HepG2 (cell line): ENCODE results near the gene SLC7A6OS. TPM values are rescaled to one million over a fixed set of nuclear protein-coding genes. Genes with fewer than 3 reads are reported as not detected.

Experiments
- CBFB ChIP-seq: sonication (generic); formaldehyde crosslinking; IDR thresholded peaks from 2 replicates; pipeline ENCODE4 v1.4.0; 2020; ENCODE audit warnings: missing genetic modification reagents
- CENPBD1 ChIP-seq: sonication (generic); formaldehyde crosslinking; IDR thresholded peaks from 2 replicates; pipeline ENCODE4 v1.8.0; 2022; ENCODE audit warnings: missing genetic modification reagents, low read depth, mild to moderate bottlenecking, borderline replicate concordance
- ETV5 ChIP-seq: IDR thresholded peaks from 2 replicates; pipeline ENCODE4 v1.6.1; 2018; ENCODE audit warnings: missing biosample characterization, missing genetic modification reagents, inconsistent platforms, borderline replicate concordance
- FOXK1 ChIP-seq: sonication (generic); formaldehyde crosslinking; IDR thresholded peaks from 2 replicates; pipeline ENCODE4 v1.4.0; 2020; ENCODE audit warnings: low read depth, missing genetic modification reagents, borderline replicate concordance
- FOXM1 ChIP-seq: sonication (generic); formaldehyde crosslinking; IDR thresholded peaks from 2 replicates; pipeline ENCODE4 v1.5.0; 2020; ENCODE audit warnings: missing genetic modification reagents
- MAFF ChIP-seq: IDR thresholded peaks from 2 replicates; pipeline ENCODE4 v1.6.1; 2011; ENCODE audit warnings: low read depth, low read length, improper control_type of control experiment
- NFE2 ChIP-seq: sonication (generic); formaldehyde crosslinking; IDR thresholded peaks from 2 replicates; pipeline ENCODE4 v1.4.0; 2020; ENCODE audit warnings: missing genetic modification reagents
- PHF21A ChIP-seq: sonication (generic); formaldehyde crosslinking; IDR thresholded peaks from 2 replicates; pipeline ENCODE4 v1.5.0; 2020; ENCODE audit warnings: mild to moderate bottlenecking, missing genetic modification reagents
- POLR2G ChIP-seq: fragments of 200-400 bp; formaldehyde crosslinking; IDR thresholded peaks from 2 replicates; pipeline ENCODE4 v1.6.1; 2018; ENCODE audit warnings: mild to moderate bottlenecking, low read depth, low read length, moderate library complexity
- PPARG ChIP-seq: conservative IDR thresholded peaks from 2 replicates; pipeline ENCODE4 v1.6.1; 2016; ENCODE audit warnings: missing biosample characterization, missing genetic modification reagents
- PRDM10 ChIP-seq: sonication (generic); formaldehyde crosslinking; IDR thresholded peaks from 2 replicates; pipeline ENCODE4 v1.4.0; 2020; ENCODE audit warnings: low read depth, missing genetic modification reagents
- PRMT3 ChIP-seq: sonication (generic); formaldehyde crosslinking; IDR thresholded peaks from 2 replicates; pipeline ENCODE4 v1.8.1; 2022; ENCODE audit warnings: low read depth, mild to moderate bottlenecking, moderate library complexity, missing genetic modification reagents, borderline replicate concordance
- PTBP1 ChIP-seq: fragments of 200-400 bp; formaldehyde crosslinking; IDR thresholded peaks from 2 replicates; pipeline ENCODE4 v1.6.1; 2018; ENCODE audit warnings: low read length, low read depth; ENCODE audit not compliant: poor library complexity, severe bottlenecking
- ZC3H4 ChIP-seq: sonication (generic); formaldehyde crosslinking; IDR thresholded peaks from 2 replicates; pipeline ENCODE4 v1.4.0; 2020; ENCODE audit warnings: missing genetic modification reagents, borderline replicate concordance
- ZNF160 ChIP-seq: sonication (generic); formaldehyde crosslinking; IDR thresholded peaks from 2 replicates; pipeline ENCODE4 v1.8.0; 2022; ENCODE audit warnings: mild to moderate bottlenecking, inconsistent platforms, missing genetic modification reagents
- ZNF235 ChIP-seq: sonication (generic); formaldehyde crosslinking; IDR thresholded peaks from 2 replicates; pipeline ENCODE4 v1.8.1; 2023; ENCODE audit warnings: mild to moderate bottlenecking, missing genetic modification reagents, borderline replicate concordance
- ZNF275 ChIP-seq: sonication (generic); formaldehyde crosslinking; IDR thresholded peaks from 2 replicates; pipeline ENCODE4 v1.8.0; 2022; ENCODE audit warnings: missing genetic modification reagents, mild to moderate bottlenecking, inconsistent platforms, borderline replicate concordance
- ZNF296 ChIP-seq: sonication (generic); formaldehyde crosslinking; conservative IDR thresholded peaks from 2 replicates; pipeline ENCODE4 v1.5.0; 2020; ENCODE audit warnings: mild to moderate bottlenecking, missing genetic modification reagents
- ZNF331 ChIP-seq: sonication (generic); formaldehyde crosslinking; IDR thresholded peaks from 2 replicates; pipeline ENCODE4 v1.4.0; 2020; ENCODE audit warnings: missing genetic modification reagents
- ZNF513 ChIP-seq: sonication (generic); formaldehyde crosslinking; conservative IDR thresholded peaks from 2 replicates; pipeline ENCODE4 v1.5.0; 2020; ENCODE audit warnings: missing genetic modification reagents
- ZNF775 ChIP-seq: sonication (generic); formaldehyde crosslinking; IDR thresholded peaks from 2 replicates; pipeline ENCODE4 v1.4.0; 2020; ENCODE audit warnings: missing genetic modification reagents, mild to moderate bottlenecking, moderate library complexity, borderline replicate concordance
- ZNF850 ChIP-seq: sonication (generic); formaldehyde crosslinking; conservative IDR thresholded peaks from 2 replicates; pipeline ENCODE4 v1.9.0; 2021; ENCODE audit warnings: mild to moderate bottlenecking, missing genetic modification reagents
- ZSCAN31 ChIP-seq: sonication (generic); formaldehyde crosslinking; IDR thresholded peaks from 2 replicates; pipeline ENCODE4 v1.5.0; 2020; ENCODE audit warnings: low read depth, mild to moderate bottlenecking, missing genetic modification reagents
- polyA plus RNA-seq, 8 experiments: library from polyadenylated mRNA; depleted of rRNA in 3 of 8; stranded (reverse) in 7 of 8; unstranded in 1 of 8; fragments of >200 nt; fragmentation: Illumina TruSeq in 4 of 8; extraction: Trizol in 4 of 8; gene quantifications; 2 replicates each; pipeline versions ENCODE4 v1.2.1 to v1.2.3, GENCODE V29; 2011 to 2016; ENCODE audit warnings: low read depth in 4 of 8, missing spikeins in 1 of 8, mixed read lengths in 1 of 8; ENCODE audit not compliant: insufficient read depth in 1 of 8
- total RNA-seq, 5 experiments: library from RNA; depleted of rRNA; stranded (reverse); fragments of >200 nt; fragmentation: Illumina TruSeq; extraction: Trizol; gene quantifications; 2 replicates each; pipeline ENCODE4 v1.2.3, GENCODE V29; 2016; ENCODE audit warnings: low read depth in 1 of 5

Gene SLC7A6OS
- total and polyA plus RNA-seq, 2 of the 13 experiments (the other 11 are each of a cell fraction or from before 2014, with no cell fraction given): 11.2 to 21.5 TPM

GRCh38 chr16:68267612-68268405 is 42.9 kb downstream of the SLC7A6OS start (continued):
- TF ChIP-seq ZNF513 (CRISPR knock-in tag) (no peak), CBFB (CRISPR knock-in tag) (no peak), CENPBD1 (CRISPR knock-in tag) (no peak), ETV5 (CRISPR knock-in tag) (peak; percentile 61; the same call in 1 of the 2 replicates), FOXM1 (CRISPR knock-in tag) (no peak), PPARG (0 out of 2 replicates have a peak, but pooled peaks have one; percentile 44), ZC3H4 (CRISPR knock-in tag) (no peak), PTBP1 (no peak), ZNF331 (CRISPR knock-in tag) (0 out of 2 replicates have a peak, but pooled peaks have one; percentile 28), ZNF235 (CRISPR knock-in tag) (0 out of 2 replicates have a peak, but pooled peaks have one; percentile 34), POLR2G (no peak), PRMT3 (CRISPR knock-in tag) (no peak), ZSCAN31 (CRISPR knock-in tag) (peak; percentile 31; the same call in 1 of the 2 replicates), ZNF160 (CRISPR knock-in tag) (no peak), ZNF775 (CRISPR knock-in tag) (no peak), ZNF296 (CRISPR knock-in tag) (no peak), ZNF275 (CRISPR knock-in tag) (no peak), ZNF850 (CRISPR knock-in tag) (no peak), MAFF (no peak), PRDM10 (CRISPR knock-in tag) (no peak), FOXK1 (no peak), PHF21A (CRISPR knock-in tag) (peak; percentile 51; the same call in 1 of the 2 replicates), NFE2 (no peak)
